Osteoblast (primary cell): ENCODE measurements around the gene PTPRR. TPM values are rescaled to one million over a fixed set of nuclear protein-coding genes. Genes with fewer than 3 reads are reported as not detected.

Experiments used
- DNase-seq: peaks from one replicate; pipeline ENCODE4 v3.0.0; 2011; ENCODE audit warnings: low spot score, mixed read lengths; ENCODE audit not compliant: insufficient read length; ENCODE audit errors: missing footprints
- H2AFZ ChIP-seq: 2 replicates; pipeline ENCODE4 v1.6.0; 2011; ENCODE audit warnings: mild to moderate bottlenecking, low read length
- H3K27ac ChIP-seq: 2 replicates; pipeline ENCODE4 v1.5.1; 2011; ENCODE audit warnings: mild to moderate bottlenecking, low read depth, low read length, moderate library complexity
- H3K27me3 ChIP-seq: 2 replicates; pipeline ENCODE4 v1.6.0; 2012; ENCODE audit warnings: mild to moderate bottlenecking, control low read depth, inconsistent platforms, low read length, moderate library complexity; ENCODE audit not compliant: insufficient read depth
- H3K36me3 ChIP-seq: 2 replicates; pipeline ENCODE4 v1.5.1; 2011; ENCODE audit warnings: mild to moderate bottlenecking, low read length, control low read depth, moderate library complexity; ENCODE audit not compliant: insufficient read depth
- H3K4me1 ChIP-seq: 2 replicates; pipeline ENCODE4 v1.5.1; 2011; ENCODE audit warnings: mild to moderate bottlenecking, low read length, control low read depth, moderate library complexity; ENCODE audit not compliant: insufficient read depth
- H3K4me2 ChIP-seq: 2 replicates; pipeline ENCODE4 v1.6.0; 2011; ENCODE audit warnings: mild to moderate bottlenecking, low read length; ENCODE audit not compliant: insufficient read depth
- H3K4me3 ChIP-seq: fragments of 200-600 bp; sonication (generic); 3 replicates; pipeline ENCODE4 v1.5.1; 2012; ENCODE audit warnings: mild to moderate bottlenecking, low read length, inconsistent platforms; ENCODE audit not compliant: insufficient read depth
- H3K79me2 ChIP-seq: 2 replicates; pipeline ENCODE4 v1.6.0; 2012; ENCODE audit warnings: mild to moderate bottlenecking, low read length, control low read depth, inconsistent platforms; ENCODE audit not compliant: insufficient read depth
- H3K9me3 ChIP-seq: 2 replicates; pipeline ENCODE4 v1.5.1; 2011; ENCODE audit warnings: low read depth, low read length, control low read depth
- H4K20me1 ChIP-seq: 2 replicates; pipeline ENCODE4 v1.6.0; 2012; ENCODE audit warnings: mild to moderate bottlenecking, low read length, control low read depth; ENCODE audit not compliant: insufficient read depth
- total RNA-seq: library from RNA; depleted of rRNA; stranded (reverse); fragments of >200 nt; gene quantifications from 2 replicates; pipeline ENCODE4 v1.2.3, GENCODE V29; 2012
- TF ChIP-seq, protein P1 (sequence below): IDR thresholded peaks from 2 replicates; pipeline ENCODE4 v1.5.1; 2011; ENCODE audit warnings: mild to moderate bottlenecking, low read depth, low read length, moderate library complexity; ENCODE audit errors: extremely low read depth

Gene PTPRR
- total RNA-seq, 1 donor, result not detected

DNA sequence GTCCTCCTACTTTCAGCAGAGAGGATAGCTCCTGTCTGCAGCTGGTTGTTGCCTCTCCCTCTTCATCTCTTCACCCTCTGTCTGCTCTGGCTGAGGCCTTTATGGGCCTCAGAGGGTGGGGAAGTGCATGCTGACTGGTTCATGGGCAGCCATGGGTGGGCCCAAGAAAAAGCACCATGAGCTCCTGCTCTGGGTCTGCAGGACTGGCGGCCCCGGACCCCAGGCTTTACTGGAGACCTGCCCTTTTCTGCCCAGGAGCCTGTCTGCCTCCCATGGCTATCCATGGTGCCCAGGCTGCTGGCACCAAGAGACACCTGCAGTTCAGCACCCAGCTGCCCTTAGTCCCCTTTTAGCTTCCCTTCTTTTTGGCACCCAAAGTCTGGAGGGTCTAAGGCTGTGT lies 137.1 kb downstream of the PTPRR start:
- Histone ChIP-seq H3K9me3 (no peaks in the 10 kb centered on the region), H3K79me2 (no peaks in the 10 kb centered on the region), H4K20me1 (no peaks in the 10 kb centered on the region), H3K27me3 (peaks cover 6% of the 10 kb centered on the region), H3K36me3 (no peaks in the 10 kb centered on the region), H2AFZ (no peak overlapping the region), H3K27ac (no peak overlapping the region), H3K4me1 (no peaks in the 10 kb centered on the region), H3K4me3 (no peak overlapping the region), H3K4me2 (no peak overlapping the region)
- DNase-seq, result no peak
- TF ChIP-seq, protein P1, sequence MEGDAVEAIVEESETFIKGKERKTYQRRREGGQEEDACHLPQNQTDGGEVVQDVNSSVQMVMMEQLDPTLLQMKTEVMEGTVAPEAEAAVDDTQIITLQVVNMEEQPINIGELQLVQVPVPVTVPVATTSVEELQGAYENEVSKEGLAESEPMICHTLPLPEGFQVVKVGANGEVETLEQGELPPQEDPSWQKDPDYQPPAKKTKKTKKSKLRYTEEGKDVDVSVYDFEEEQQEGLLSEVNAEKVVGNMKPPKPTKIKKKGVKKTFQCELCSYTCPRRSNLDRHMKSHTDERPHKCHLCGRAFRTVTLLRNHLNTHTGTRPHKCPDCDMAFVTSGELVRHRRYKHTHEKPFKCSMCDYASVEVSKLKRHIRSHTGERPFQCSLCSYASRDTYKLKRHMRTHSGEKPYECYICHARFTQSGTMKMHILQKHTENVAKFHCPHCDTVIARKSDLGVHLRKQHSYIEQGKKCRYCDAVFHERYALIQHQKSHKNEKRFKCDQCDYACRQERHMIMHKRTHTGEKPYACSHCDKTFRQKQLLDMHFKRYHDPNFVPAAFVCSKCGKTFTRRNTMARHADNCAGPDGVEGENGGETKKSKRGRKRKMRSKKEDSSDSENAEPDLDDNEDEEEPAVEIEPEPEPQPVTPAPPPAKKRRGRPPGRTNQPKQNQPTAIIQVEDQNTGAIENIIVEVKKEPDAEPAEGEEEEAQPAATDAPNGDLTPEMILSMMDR, result no peak

DNA sequence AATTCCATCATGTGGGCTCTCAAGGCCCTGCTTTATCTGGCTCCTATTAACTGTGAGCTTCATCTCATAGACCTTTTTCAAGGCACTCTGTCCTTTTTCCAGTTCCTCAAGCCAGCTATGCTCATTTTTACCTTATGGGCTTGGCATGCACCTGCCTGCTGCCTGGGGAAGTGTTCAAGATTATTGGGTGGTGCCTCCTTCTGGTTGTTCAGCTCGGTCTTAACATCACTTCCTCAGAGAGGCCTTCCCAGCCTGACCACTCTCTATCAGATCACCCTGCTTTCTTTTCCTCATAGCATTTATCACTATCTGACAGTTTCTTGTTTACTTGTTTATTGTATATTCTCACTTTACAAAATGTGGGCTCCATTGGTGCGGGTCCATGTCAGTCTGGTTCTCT lies 141.3 kb downstream of the PTPRR start:
- Histone ChIP-seq H3K4me2 (no peak overlapping the region), H3K36me3 (no peaks in the 10 kb centered on the region), H3K4me1 (peaks cover 3% of the 10 kb centered on the region), H3K4me3 (no peak overlapping the region), H3K79me2 (no peaks in the 10 kb centered on the region), H3K27me3 (no peaks in the 10 kb centered on the region), H2AFZ (no peak overlapping the region), H4K20me1 (no peaks in the 10 kb centered on the region), H3K27ac (no peak overlapping the region), H3K9me3 (no peaks in the 10 kb centered on the region)
- no peak for DNase-seq
- TF ChIP-seq, protein P1, result no peak

DNA sequence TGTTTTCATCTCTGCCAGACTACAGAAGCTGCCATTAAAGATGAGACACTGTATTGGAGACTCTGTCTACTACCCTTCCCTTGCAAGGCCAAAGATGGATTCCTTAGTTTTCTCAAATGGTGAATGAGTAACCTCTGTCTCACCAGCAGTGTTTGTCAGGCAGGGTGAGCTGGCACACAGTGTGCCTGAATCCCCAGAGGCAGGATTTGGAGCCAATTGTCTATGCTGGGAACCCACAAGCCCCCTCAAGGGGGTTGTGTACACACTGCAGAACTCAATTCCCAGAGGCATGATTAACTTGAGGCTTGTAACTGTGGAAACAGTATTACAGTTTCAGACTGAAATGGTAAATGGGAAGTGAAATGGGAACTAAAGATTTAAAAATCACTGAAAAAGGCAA lies 146.5 kb downstream of the PTPRR start:
- TF ChIP-seq, protein P1, result no peak
- Histone ChIP-seq H3K4me3 (no peak overlapping the region), H3K79me2 (no peaks in the 10 kb centered on the region), H4K20me1 (no peaks in the 10 kb centered on the region), H3K4me1 (peaks cover 17% of the 10 kb centered on the region), H3K27ac (peak overlapping the region; percentile 14), H2AFZ (peak overlapping the region; percentile 30), H3K9me3 (no peaks in the 10 kb centered on the region), H3K27me3 (no peaks in the 10 kb centered on the region), H3K4me2 (peak overlapping the region; percentile 18), H3K36me3 (no peaks in the 10 kb centered on the region)
- DNase-seq, result peak; percentile 46

DNA sequence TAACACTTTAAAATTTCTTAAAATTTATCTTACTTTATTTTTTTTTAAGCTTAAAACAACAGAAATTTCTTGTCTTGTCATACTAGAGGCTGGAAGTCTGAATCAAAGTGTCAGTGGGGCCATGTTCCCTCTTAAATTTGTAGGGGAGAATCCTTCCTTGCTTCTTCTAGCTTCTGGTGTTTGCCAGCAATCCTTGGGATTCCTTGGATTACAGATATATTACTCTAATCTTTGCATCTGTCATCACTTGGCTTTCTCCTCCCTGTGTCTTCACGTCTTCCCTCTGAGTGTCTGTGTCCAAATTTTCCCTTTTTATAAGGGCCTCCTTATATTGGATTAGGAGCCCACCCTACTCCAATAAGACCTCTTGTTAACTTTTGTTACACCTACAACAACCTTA lies 147.7 kb downstream of the PTPRR start:
- Histone ChIP-seq H3K4me3 (no peak overlapping the region), H4K20me1 (no peaks in the 10 kb centered on the region), H3K4me1 (peaks cover 17% of the 10 kb centered on the region), H3K79me2 (no peaks in the 10 kb centered on the region), H3K27ac (no peak overlapping the region), H3K4me2 (peak overlapping the region; percentile 10), H3K9me3 (no peaks in the 10 kb centered on the region), H3K36me3 (no peaks in the 10 kb centered on the region), H2AFZ (no peak overlapping the region), H3K27me3 (no peaks in the 10 kb centered on the region)
- TF ChIP-seq, protein P1, result no peak
- no peak for DNase-seq
